IPS DF 19.7 (cell line): Measurements from ENCODE around the gene GLCE.
"Not testable (repeated sequence)": the region's sequence is repeated elsewhere in the genome, so short reads cannot be mapped to it uniquely, and the experiment has no call there.

ENCODE experiments used
- DNase-seq: peaks from one replicate; pipeline ENCODE4 v3.0.0-alpha.2; 2013; ENCODE audit warnings: low read depth, low spot score

GLCE gene

GRCh38 chr15:69135499-69135898 is 24.9 kb upstream of the GLCE start:
- no peak for DNase-seq

DNA sequence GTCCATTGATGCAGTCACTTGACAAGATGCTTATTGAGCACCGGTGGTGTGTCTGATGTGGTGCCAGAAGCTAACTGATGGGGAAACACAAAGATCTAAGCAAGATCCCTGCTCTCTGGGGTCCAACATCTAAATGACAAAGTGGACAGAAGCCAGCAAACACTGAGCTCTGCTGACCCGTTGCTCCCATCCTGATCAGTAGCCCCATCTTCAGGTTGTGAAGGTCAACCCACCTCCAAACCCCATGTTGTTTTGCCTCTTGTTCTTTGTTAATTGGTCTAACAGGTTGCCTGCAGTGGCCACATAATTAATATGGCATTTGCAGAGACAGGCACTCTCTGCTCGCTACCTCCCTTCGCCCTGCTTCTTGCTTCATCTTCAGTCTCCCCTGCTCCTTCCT is 21.5 kb upstream of the GLCE start:
- no peak for DNase-seq

GRCh38 chr15:69140306-69140705 is 20.1 kb upstream of the GLCE start:
- DNase-seq: no peak

DNA sequence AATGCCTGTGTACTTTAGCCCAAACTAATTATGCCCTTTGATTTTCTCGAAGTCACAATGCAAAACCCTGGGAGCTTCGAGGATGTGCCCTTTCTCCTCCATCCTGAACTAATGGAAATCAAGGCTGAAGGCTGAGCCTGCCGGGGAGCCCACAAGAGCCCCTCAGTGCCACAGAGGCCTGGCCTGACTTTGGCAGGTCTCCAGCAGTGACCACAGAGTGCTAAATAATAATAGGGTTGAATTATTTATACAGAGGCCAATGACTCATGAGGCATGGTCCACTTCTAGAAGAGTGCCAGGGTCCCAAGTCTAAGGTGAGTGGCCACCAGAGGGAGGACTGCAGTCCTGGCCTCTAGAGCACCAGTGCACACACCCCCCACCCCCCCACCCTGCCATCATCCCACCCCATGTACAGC is 19.1 kb upstream of the GLCE start:
- no peak for DNase-seq

GRCh38 chr15:69141833-69142232 is 18.6 kb upstream of the GLCE start:
- no peak for DNase-seq

DNA sequence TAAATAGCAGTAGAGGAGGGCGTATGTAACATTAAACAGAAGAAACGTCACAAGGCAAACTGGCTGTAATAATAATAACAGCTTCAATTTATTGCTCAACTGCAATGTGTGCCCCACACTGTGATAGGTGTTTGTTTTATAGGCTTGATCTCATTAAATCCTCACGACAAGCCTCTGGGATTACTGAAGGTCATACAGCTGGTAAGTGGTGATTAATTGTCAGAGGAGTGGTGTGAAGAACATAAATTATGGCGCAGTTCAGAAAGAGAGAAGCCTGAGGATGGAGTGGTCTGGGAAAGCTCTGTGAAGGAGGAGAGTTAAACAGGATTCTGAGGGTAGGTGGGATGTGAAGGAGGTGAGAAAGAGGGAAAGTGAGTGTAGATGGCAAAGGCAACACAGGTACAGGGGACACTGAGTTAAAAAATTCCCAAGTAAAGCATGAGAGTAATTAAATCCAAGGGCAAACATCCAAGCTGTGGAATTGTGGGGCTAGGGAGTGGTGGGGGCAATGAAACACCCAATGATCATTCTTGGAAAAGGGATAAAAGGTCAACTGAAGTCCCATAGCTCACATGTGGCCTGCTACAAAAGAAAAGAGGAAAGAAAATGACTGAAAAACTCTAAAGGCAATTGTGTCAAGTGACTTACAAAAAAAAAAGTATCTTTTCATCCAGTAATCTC is 16.5 kb upstream of the GLCE start:
- DNase-seq: no peak

GRCh38 chr15:69144530-69144929 is 15.9 kb upstream of the GLCE start:
- no peak for DNase-seq

DNA sequence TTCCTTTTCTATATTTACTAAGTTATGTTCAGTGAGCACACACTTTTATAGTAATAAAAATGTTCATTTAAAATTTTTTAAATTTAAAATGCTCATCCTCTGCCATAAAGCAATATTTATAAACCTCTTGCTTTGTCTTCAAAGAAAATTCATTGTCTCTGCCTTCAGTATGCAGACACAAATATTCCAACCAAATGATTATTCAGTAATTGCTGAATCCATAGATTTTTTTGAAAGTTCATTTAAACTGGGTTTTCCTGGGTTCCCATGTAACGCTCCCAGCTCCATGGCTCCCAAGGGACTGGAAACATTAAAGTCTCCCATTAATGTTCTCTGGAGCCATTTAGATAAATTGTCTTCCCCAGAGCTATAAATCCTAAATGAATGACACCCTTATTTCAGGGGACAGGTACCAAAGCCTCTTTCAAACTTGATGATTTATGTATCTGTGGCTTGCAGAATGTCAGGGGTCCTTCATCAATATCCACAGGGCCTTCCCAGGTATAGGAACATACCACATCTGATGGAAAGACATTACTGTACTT is 15.2 kb upstream of the GLCE start:
- no peak for DNase-seq

DNA sequence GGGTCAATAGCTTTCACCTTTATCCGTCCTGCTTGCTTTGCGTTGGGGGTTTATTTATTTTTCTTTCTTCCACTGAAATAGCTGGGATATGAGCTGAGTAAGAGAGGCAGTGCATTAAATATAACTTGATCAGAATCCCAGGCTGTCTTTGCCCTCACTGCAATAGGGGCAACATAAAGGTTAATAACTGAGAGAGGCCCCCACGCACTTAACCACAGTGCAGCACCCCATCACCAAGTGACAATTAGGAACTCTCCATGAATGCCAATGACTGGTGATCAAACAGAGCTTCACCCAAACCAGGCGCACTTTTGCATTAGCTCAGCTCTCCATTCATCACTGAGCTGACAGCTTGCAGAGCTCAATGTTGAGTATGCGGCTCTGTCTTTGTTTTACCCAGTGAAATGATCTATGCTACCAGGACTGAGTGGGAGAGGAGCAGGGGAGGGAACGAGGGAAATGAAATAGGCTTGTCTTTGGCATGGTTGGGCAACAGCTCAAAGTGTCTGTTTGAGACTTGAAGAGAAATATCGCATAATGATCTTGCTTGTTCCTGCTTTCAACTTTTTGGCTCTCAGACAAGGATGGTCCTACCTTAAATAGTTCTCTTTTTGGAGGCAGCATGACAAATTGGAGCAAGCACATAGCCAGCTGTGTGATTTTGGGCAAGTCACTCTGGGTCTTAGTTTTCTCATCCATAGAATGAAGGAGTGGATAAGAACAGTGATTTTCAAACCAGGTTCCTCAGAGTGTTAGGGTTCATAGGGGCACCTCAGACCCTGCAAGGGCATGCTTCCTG is 14.5 kb upstream of the GLCE start:
- no peak for DNase-seq

GRCh38 chr15:69146724-69147435 is 13.6 kb upstream of the GLCE start:
- DNase-seq: no peak

DNA sequence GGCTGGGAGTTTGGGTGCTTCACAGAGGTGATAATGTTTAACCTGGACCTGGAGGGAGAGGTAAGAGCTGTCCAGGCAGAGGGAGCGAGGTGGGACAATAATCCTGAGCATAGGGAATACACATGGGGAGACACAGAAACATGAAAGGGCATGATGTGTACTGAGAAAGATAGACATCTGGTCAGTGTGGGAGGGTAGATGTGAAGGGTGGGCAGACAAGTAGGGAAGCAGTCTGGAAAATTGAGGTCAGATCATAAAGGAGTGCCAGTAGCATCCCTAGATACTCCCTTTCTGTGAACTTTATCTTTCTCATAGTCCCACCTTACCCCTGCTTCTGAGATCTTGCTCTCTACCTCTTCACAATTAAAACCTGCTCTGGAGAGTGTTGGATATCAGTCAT is 12.0 kb upstream of the GLCE start:
- no peak for DNase-seq

DNA sequence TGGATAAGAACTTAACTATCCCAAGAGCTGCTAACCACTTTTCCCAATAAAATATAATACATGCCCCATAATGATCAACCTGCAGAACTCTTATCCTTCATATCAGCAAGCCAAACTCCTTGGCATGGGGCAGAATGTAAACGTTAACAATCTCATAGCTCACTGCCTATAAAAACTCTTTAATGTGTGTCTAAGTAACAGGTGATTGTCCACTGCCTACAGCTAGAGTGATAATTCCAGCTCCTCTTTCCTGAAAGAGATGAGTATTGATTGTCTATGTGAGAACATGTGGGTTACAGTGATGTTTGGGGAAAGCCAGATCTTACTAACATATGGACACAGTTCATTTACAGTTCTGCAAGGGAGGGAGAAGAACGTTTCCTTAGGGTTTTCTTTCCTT is 11.3 kb upstream of the GLCE start:
- DNase-seq: no peak

GRCh38 chr15:69149803-69150202 is 10.6 kb upstream of the GLCE start:
- no peak for DNase-seq

GRCh38 chr15:69150336-69150735 is 10.1 kb upstream of the GLCE start:
- no peak for DNase-seq

DNA sequence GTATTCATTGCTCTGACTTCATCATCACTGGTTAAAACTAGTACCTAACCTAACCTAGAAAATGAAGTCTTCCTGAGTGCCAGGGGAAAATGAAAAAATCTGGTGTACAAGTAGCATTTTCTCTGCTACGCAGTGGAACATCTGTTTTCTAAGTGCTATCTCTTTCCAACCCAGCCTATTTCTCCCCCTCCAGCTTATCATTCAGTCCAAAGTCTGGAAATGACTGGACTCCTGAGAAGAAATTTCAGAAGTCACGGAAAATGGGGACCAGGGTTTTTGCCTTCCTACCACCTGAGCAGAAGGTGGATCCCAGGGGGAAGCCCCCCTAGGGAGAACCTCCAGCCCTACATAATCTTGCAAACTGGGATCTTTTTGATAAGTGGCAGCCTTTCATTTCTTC is 9.6 kb upstream of the GLCE start:
- DNase-seq: no peak

GRCh38 chr15:69153046-69153445 is 7.4 kb upstream of the GLCE start:
- DNase-seq: no peak

- DNase-seq: not testable (repeated sequence)
Measured at GRCh38 chr15:69153587-69153986, 6.8 kb upstream of the GLCE start.

- DNase-seq: no peak
Measured at GRCh38 chr15:69154078-69154477, 6.4 kb upstream of the GLCE start.

DNA sequence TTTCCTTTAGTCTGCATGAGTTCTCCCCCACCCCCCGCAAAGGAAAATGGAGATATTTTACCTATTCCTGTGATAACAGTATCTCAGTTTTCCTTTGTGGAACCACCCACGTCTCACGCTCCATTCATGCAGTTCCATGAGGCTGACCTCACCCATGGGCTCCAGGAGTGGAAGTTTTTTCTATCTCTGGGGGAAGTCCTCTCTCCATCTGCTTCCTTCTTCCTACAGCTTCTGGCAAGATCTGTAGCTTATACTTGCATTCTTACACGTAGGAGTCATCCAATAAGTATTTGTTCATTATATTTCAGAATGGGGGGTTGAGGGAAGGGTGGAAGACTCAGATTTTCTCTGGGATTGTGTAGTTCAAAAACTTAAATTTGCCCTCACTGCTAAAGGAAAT is 5.8 kb upstream of the GLCE start:
- no peak for DNase-seq

- DNase-seq: no peak
Measured at GRCh38 chr15:69156736-69157381, 3.6 kb upstream of the GLCE start.

- no peak for DNase-seq
Measured at GRCh38 chr15:69158201-69158842, 2.1 kb upstream of the GLCE start.
